Right forelimb (tissue), 1 donor: Measurements from ENCODE around the gene GREM2.

Experiments used
- DNase-seq: peaks from one replicate; pipeline ENCODE4 v3.0.0-alpha.2; 2018

The GREM2 gene

GRCh38 chr1:240609527-240610060 is 2.4 kb downstream of the GREM2 start:
- DNase-seq, result no peak

GRCh38 chr1:240608707-240609106 is 3.2 kb downstream of the GREM2 start:
- no peak for DNase-seq

- no peak for DNase-seq
Observed at GRCh38 chr1:240607006-240607405, 4.9 kb downstream of the GREM2 start.

GRCh38 chr1:240602189-240602588 is 9.8 kb downstream of the GREM2 start:
- no peak for DNase-seq

GRCh38 chr1:240599830-240600229 is 12.1 kb downstream of the GREM2 start:
- DNase-seq, result no peak

- no peak for DNase-seq
Observed at GRCh38 chr1:240599299-240599698, 12.7 kb downstream of the GREM2 start.

- no peak for DNase-seq
Observed at GRCh38 chr1:240598216-240599001, 13.5 kb downstream of the GREM2 start.

GRCh38 chr1:240597153-240597745 is 14.7 kb downstream of the GREM2 start:
- DNase-seq, result peak; percentile 50

GRCh38 chr1:240595476-240595875 is 16.5 kb downstream of the GREM2 start:
- DNase-seq, result no peak

- DNase-seq, result no peak
Observed at GRCh38 chr1:240591564-240591963, 20.4 kb downstream of the GREM2 start.

- no peak for DNase-seq
Observed at GRCh38 chr1:240591078-240591477, 20.9 kb downstream of the GREM2 start.

GRCh38 chr1:240589585-240590110 is 22.3 kb downstream of the GREM2 start:
- DNase-seq, result no peak

GRCh38 chr1:240586006-240586405 is 25.9 kb downstream of the GREM2 start:
- no peak for DNase-seq

GRCh38 chr1:240582953-240583352 is 29.0 kb downstream of the GREM2 start:
- no peak for DNase-seq

- no peak for DNase-seq
Observed at GRCh38 chr1:240579511-240579910, 32.4 kb downstream of the GREM2 start.

- DNase-seq, result no peak
Observed at GRCh38 chr1:240577095-240577494, 34.9 kb downstream of the GREM2 start.

GRCh38 chr1:240575981-240576662 is 35.8 kb downstream of the GREM2 start:
- DNase-seq, result no peak

- DNase-seq, result no peak
Observed at GRCh38 chr1:240572328-240572727, 39.6 kb downstream of the GREM2 start.

GRCh38 chr1:240571782-240572181 is 40.2 kb downstream of the GREM2 start:
- DNase-seq, result no peak

GRCh38 chr1:240567066-240567465 is 44.9 kb downstream of the GREM2 start:
- DNase-seq, result no peak

GRCh38 chr1:240562779-240563178 is 49.2 kb downstream of the GREM2 start:
- DNase-seq, result no peak

GRCh38 chr1:240562111-240562590 is 49.8 kb downstream of the GREM2 start:
- DNase-seq, result no peak

- DNase-seq, result no peak
Observed at GRCh38 chr1:240559781-240560180, 52.2 kb downstream of the GREM2 start.
